GM18909 (cell line): ENCODE data around the gene HDAC4.
A peak's percentile ranks its signal among the peaks of the same experiment; 100 is the strongest.

Experiments
- ATAC-seq: cut with Tn5 transposase; IDR thresholded peaks from one replicate; pipeline ENCODE4 v1.9.1; 2021; ENCODE audit warnings: mild to moderate bottlenecking; ENCODE audit not compliant: unreplicated experiment, poor library complexity

HDAC4 gene

GRCh38 chr2:239371726-239372686 is 28.8 kb downstream of the HDAC4 start:
- no peak for ATAC-seq

- ATAC-seq: no peak
These were observed 29.7 kb downstream of the HDAC4 start for GRCh38 chr2:239370876-239371725.

GRCh38 chr2:239370403-239370802 is 30.4 kb downstream of the HDAC4 start:
- no peak for ATAC-seq

GRCh38 chr2:239369631-239370161 is 31.1 kb downstream of the HDAC4 start:
- peak; percentile 86 for ATAC-seq

GRCh38 chr2:239368906-239369552 is 31.8 kb downstream of the HDAC4 start:
- no peak for ATAC-seq

- no peak for ATAC-seq
These were observed 32.5 kb downstream of the HDAC4 start for GRCh38 chr2:239368321-239368720.

- ATAC-seq: no peak
These were observed 34.1 kb downstream of the HDAC4 start for GRCh38 chr2:239366740-239367139.

- no peak for ATAC-seq
These were observed 34.9 kb downstream of the HDAC4 start for GRCh38 chr2:239365782-239366435.

- no peak for ATAC-seq
These were observed 35.6 kb downstream of the HDAC4 start for GRCh38 chr2:239365071-239365781.

GRCh38 chr2:239363946-239364637 is 36.7 kb downstream of the HDAC4 start:
- no peak for ATAC-seq

- ATAC-seq: no peak
These were observed 38.3 kb downstream of the HDAC4 start for GRCh38 chr2:239362507-239362906.

- no peak for ATAC-seq
These were observed 39.5 kb downstream of the HDAC4 start for GRCh38 chr2:239361311-239361642.

- no peak for ATAC-seq
These were observed 40.2 kb downstream of the HDAC4 start for GRCh38 chr2:239360421-239361310.

GRCh38 chr2:239360008-239360407 is 40.8 kb downstream of the HDAC4 start:
- no peak for ATAC-seq

GRCh38 chr2:239359196-239359912 is 41.5 kb downstream of the HDAC4 start:
- ATAC-seq: no peak

GRCh38 chr2:239358062-239358754 is 42.6 kb downstream of the HDAC4 start:
- ATAC-seq: no peak

- no peak for ATAC-seq
These were observed 45.1 kb downstream of the HDAC4 start for GRCh38 chr2:239355724-239356123.
